ENCODE results near the gene HSF2BP.
"Not testable (repeated sequence)": the region's sequence is repeated elsewhere in the genome, so short reads cannot be mapped to it uniquely, and the experiment has no call there.

DNA sequence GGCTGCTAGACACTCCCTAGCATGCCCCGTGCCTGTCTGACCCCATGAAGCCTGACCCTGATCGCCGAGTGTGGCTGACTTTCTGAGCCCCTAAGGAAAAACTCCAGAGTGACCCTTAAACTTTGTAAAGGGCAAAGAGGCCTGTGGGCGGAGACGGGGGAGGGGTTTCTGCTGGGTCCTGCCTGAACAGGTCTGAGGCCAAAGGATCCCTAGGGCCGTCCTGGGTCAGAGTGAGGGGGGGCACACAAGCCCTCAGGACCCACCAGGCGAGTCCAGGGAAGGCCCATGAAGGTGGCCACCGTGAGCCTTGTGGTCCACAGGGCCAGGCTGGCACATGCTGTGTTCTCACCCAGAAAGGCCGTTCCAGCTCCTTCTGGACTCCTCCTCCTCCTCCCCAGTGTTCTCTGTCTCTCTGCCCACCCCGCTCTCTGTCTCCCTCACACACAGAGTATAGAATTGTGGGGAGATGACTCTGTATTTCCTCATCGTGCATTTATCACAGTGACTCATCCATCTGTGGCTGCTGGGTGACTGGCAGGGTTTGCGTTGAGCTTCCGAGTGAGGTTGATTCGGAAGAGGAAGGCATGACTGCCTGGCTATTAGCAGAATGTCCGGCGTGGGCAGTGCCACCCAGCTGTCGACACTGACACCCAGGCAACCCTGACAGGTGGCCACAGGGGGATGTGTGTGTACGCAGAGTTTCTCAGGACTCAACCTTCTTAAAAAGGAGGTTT is 164.8 kb downstream of the HSF2BP start:
- TF ChIP-seq, protein P1, sequence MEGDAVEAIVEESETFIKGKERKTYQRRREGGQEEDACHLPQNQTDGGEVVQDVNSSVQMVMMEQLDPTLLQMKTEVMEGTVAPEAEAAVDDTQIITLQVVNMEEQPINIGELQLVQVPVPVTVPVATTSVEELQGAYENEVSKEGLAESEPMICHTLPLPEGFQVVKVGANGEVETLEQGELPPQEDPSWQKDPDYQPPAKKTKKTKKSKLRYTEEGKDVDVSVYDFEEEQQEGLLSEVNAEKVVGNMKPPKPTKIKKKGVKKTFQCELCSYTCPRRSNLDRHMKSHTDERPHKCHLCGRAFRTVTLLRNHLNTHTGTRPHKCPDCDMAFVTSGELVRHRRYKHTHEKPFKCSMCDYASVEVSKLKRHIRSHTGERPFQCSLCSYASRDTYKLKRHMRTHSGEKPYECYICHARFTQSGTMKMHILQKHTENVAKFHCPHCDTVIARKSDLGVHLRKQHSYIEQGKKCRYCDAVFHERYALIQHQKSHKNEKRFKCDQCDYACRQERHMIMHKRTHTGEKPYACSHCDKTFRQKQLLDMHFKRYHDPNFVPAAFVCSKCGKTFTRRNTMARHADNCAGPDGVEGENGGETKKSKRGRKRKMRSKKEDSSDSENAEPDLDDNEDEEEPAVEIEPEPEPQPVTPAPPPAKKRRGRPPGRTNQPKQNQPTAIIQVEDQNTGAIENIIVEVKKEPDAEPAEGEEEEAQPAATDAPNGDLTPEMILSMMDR (IDR thresholded peaks at IDR 0.05) = not testable (repeated sequence)
- TF ChIP-seq POLR2A (IDR thresholded peaks at IDR 0.05) = not testable (repeated sequence)
